ENCODE results near the gene TMEM53.
A peak's percentile ranks its signal among the peaks of the same experiment; 100 is the strongest.

The TMEM53 gene

GRCh38 chr1:44635439-44635838, 38.8 kb downstream of the TMEM53 start:
- TF ChIP-seq, protein P1, sequence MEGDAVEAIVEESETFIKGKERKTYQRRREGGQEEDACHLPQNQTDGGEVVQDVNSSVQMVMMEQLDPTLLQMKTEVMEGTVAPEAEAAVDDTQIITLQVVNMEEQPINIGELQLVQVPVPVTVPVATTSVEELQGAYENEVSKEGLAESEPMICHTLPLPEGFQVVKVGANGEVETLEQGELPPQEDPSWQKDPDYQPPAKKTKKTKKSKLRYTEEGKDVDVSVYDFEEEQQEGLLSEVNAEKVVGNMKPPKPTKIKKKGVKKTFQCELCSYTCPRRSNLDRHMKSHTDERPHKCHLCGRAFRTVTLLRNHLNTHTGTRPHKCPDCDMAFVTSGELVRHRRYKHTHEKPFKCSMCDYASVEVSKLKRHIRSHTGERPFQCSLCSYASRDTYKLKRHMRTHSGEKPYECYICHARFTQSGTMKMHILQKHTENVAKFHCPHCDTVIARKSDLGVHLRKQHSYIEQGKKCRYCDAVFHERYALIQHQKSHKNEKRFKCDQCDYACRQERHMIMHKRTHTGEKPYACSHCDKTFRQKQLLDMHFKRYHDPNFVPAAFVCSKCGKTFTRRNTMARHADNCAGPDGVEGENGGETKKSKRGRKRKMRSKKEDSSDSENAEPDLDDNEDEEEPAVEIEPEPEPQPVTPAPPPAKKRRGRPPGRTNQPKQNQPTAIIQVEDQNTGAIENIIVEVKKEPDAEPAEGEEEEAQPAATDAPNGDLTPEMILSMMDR (IDR thresholded peaks at IDR 0.05; ENCODE audit: borderline replicate concordance, insufficient read depth, low read depth, low read length): no peak
- no peak overlapping the region for H3K4me3 ChIP-seq (ENCODE audit: low read depth, low read length)

DNA sequence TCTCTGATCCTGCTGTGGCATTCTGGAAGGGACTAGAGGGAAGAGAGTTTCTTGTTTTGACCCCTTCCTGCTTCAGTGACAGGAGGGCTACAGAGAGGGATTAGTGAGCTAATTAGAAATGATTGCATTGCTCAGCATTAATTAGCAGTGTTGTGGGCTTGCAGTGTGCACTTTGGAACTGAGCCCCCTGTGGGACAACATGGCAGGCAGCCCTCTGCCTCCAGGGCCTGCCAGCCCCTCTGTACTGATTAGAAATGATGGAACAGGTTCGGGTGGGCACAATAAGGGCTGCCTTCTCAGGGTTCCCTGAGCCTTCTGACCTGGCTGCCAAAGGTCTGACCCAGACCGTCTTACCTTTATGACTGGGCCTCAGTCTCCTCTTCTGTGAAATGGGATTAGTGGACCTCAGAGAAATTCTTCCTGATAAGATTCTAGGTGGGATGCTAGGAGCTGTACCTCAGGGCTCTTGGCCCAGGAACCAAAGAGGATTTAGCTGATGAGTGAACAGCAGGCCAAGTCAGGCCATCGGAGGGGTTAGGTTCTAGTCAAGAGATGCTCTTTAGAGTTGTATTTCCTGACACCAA, 39.6 kb downstream of the TMEM53 start:
- H3K4me3 ChIP-seq (ENCODE audit: low read depth, low read length): no peak overlapping the region
- TF ChIP-seq, protein P1 (IDR thresholded peaks at IDR 0.05; ENCODE audit: borderline replicate concordance, insufficient read depth, low read depth, low read length): no peak

GRCh38 chr1:44632598-44632997, 41.7 kb downstream of the TMEM53 start:
- H3K4me3 ChIP-seq (ENCODE audit: low read depth, low read length): peak overlapping the region; percentile 73
- TF ChIP-seq, protein P1 (IDR thresholded peaks at IDR 0.05; ENCODE audit: borderline replicate concordance, insufficient read depth, low read depth, low read length): no peak

- TF ChIP-seq, protein P1 (IDR thresholded peaks at IDR 0.05; ENCODE audit: borderline replicate concordance, insufficient read depth, low read depth, low read length): no peak
- H3K4me3 ChIP-seq (ENCODE audit: low read depth, low read length): peak overlapping the region; percentile 73
These were observed 42.4 kb downstream of the TMEM53 start for GRCh38 chr1:44631647-44632539.

- H3K4me3 ChIP-seq (ENCODE audit: low read depth, low read length): peak overlapping the region; percentile 73
- TF ChIP-seq, protein P1 (IDR thresholded peaks at IDR 0.05; ENCODE audit: borderline replicate concordance, insufficient read depth, low read depth, low read length): no peak
These were observed 43.0 kb downstream of the TMEM53 start for GRCh38 chr1:44631333-44631646.

DNA sequence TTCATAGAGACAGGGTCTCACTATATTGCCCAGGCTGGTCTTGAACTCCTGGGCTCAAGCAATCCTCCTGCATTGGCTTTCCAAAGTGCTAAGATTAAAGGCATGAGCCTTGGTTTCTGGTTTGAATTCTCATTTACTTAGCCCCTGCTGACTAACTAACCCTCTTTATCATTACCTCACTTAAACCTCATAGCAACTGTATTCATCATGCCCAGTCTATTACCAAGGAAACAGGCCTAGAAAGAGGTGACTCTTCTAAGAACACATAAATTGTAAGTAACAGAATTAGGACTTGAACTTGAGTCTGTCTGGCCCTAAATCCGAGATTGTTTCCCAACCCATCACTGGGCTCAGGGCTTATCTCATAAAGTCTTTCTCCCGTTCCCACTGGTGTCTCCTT, 44.2 kb downstream of the TMEM53 start:
- TF ChIP-seq, protein P1 (IDR thresholded peaks at IDR 0.05; ENCODE audit: borderline replicate concordance, insufficient read depth, low read depth, low read length): no peak

More for the DNA sequence above, 44.2 kb downstream of the TMEM53 start:
- H3K4me3 ChIP-seq (ENCODE audit: low read depth, low read length): no peak overlapping the region

Data from GM12875 (cell line).